GM04503 (cell line): ENCODE data around the gene CHRDL2.

Experiments used
- DNase-seq: peaks from one replicate; pipeline ENCODE4 v3.0.0-alpha.2; 2012; ENCODE audit warnings: low read depth

CHRDL2 gene

GRCh38 chr11:74748211-74749126 lies 17.2 kb upstream of the CHRDL2 start, which contains the start of gene RNF169:
Gene RNF169, plus strand, starts transcription at chr11:74748849. Its CDS starts 32 bp downstream, at chr11:74748881.
- peak; percentile 80 for DNase-seq

DNA sequence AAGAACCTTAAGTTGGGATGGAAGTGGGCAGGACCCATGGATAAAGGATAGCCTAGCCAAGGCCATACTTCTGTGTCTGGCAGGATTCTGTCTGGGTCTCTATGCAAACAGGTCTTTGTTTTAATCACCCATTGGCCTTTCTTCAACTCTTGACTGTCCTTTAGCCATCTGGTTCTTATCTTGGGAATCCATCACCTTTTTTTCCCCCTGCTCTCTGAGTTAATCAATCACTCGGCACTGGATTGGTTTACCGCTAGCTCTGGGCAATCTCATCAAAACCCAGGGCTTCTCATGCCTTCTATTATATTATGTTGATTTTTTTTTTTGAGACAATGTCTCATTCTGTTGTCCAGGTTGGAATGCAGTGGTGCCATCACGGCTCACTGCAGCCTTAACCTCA lies 15.6 kb upstream of the CHRDL2 start:
- no peak for DNase-seq

DNA sequence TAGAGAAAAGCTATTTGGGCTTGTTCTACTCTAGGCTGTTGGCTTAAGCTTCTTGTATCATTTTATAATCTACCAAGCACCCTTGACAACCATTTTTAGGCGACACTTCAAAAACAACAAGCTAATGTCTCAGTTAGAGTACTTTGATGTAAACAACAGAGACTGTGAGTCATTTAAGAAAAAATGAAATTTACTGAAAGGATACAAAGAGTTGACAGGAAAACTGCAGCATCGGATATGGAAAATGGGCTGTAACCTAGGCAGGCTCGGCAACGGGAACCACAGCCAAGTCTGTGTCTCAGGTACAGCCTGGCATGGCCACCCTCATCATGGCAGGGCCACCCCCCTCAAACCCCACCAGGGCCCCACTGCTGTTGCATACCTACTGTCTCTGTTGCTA lies 13.1 kb upstream of the CHRDL2 start:
- DNase-seq = no peak

GRCh38 chr11:74743640-74744039 lies 12.4 kb upstream of the CHRDL2 start:
- no peak for DNase-seq

DNA sequence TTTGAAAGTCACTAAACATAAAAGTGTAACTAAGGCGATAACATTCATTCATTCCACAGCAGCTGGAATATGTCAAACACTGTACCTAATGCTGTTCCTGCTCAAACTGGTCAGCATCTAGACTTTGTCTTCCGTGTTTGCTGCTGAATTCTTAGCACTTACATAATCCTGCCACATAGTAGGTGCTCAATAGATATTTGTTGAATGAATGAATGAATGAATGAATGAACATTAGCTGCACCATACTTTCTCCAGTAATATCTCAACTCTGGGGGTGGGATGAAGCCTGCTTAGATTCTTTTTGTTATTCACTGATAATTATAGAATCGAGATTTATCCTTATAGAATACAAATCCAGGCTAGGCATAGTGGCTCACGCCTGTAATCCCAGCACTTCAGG lies 10.8 kb upstream of the CHRDL2 start:
- DNase-seq = no peak

DNA sequence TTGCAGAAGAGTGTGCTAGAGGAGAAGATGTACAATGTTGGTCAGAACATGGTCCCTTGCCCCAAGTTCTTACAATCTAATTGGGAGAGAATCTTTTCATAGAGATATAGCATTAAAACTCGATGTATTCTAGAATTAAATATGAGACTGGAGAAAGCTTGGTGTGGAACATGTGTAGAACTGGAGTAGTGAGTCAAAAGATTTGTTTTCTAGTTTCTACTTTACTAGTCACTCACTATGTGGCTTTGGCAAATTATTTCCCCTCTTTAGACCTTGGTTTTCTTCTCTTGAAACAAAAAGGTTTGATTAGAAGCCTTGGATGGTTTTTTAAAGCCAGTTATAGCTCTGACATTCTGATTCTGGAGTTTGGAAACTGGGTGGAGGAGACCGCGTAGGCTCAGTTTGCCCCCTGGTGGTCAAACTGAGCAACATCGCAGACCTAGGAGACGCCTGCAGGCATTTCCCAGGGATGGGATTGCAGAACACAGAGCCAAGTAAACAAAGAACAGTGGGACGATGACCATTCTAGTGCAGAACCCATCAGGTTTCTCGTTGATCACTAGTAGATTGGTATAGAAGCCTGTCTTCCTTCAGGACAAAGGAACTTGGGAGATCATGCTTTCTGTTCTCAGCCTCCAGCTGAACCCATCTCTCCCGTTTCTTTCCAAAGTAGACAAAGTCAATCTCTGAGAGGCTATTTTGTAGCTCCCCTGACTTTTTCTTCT lies 8.5 kb upstream of the CHRDL2 start:
- DNase-seq = no peak

GRCh38 chr11:74736031-74736430 lies 4.8 kb upstream of the CHRDL2 start:
- DNase-seq = no peak

DNA sequence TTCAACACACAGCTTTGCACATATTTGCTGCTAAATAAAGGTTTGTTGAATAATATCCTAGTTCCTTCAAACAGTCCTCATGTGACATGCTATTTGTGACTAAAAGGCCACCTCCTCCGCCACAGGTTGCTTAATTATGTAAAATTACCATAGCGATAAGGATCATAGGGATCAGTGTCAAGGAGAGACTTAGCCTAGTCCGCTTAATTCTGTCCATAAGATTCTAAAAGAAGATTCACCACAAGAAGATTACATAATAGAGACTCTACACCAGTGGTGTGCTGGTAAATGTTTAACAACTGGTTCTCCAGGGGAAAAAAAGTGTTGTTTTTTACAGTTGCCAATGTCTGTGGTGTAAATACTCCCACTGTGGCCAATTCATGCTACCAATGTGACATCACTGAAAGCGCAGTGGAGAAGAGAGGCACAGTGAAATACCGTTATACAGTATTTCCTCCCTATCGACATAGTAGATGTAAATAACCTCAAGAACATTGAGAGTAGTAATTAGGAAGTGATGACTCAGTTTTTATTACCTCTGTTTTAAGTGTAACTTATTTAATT lies 4.2 kb upstream of the CHRDL2 start:
- DNase-seq = no peak

DNA sequence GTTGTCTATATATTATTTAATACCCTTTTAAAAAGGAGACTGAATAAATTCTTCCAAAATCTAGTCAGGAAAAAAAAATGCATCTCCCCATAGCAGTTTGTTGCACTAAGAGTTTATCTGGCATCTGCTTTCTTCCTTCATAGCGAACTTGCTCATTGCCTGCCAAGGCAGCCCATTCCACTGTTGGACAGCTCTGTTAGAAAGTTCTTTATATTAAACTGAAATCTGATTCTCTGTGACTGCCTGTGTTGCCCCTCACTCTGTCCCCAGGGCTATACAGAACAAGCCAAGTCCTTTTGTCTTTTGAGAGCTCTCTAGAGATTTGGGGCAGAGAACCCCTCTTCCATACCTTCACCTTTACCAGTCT lies 3.3 kb upstream of the CHRDL2 start:
- DNase-seq = no peak

DNA sequence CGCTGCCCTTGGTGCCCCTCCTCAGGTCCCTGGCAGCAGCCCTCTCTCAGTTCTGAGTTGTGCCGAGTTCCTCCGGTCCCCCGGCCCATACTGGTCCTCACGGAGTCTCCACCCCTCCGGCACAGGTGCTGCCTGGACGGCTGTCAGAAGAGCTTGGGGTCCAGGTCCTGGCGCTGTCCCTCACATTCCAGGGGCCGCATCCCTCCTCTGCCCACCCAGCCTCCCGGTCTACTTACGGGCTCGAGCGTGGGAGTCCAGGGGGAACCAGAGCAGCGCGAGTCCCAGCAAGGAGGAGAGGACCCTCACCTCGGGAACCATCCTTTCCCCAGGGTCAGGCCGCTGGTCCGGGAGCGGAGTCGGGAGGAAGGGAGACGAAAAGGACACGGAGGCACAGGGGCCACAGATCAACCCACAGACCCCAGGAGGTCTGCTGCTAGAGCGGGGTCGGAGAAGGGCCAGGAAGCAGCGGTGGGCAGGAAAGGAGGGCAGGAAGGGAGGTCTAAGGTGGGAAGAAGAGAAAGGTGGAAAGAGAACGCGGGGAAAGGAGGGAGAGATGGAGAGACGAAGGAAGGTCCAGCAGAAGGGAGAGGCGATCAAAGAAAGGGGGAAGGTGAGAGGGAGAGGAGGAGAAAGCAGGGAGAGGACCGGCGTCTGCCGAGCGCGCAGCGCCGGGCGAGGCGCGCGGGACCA lies 510 bp downstream of the CHRDL2 start:
- DNase-seq = no peak

DNA sequence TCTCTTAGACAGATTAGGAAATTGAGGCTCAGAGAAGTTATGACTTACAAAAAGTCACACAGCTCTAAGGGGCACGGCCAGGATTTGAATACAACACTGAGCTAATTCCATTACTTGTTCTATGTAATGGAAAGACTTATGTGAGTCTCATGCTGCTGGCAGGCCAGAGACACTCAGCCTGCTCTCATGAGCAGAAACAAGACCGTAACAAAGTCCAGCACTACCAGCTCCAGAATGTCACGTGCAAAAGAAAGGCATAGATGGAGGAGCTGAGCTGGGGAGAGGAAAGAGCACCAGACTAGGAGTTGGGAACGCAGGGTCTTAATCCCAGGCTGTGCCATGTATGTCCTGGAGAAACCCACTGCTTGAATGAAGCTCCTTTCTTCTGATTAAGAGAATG lies 1.8 kb downstream of the CHRDL2 start:
- DNase-seq = no peak

DNA sequence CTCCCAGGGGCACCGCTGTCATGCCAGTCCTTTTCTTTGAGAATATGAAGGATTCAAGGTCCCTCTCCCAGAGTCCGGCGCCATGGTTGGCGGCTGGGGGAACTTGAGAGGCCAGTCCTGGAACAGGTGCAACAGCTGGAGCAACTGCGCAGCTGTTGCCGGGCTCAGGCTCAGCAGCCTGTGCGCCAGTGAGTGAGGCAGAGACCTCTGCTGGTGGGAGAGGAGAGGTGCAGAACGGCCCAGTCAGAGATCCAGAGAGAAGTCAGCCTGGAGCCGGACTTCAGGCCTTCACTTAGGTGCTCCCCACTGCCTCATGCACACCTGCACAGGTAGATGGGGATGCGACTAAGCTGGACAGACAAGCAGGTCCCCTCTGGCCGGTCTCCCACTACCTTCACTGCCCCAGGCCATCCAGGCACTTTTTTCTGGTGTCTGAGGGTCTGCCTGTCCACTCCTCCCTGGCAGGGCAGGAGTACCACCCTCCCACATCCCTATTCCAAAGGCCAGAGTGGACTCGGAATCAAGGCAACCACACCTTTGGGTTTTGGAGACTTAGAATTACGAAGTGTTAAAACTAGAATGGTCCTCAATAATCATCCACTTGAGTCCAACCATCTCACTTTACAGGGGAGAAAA lies 4.6 kb downstream of the CHRDL2 start:
- DNase-seq = no peak

GRCh38 chr11:74725701-74726100 lies 5.5 kb downstream of the CHRDL2 start:
- no peak for DNase-seq

- DNase-seq = no peak
Observed at GRCh38 chr11:74723511-74723910, 7.7 kb downstream of the CHRDL2 start.

GRCh38 chr11:74721479-74721835 lies 9.8 kb downstream of the CHRDL2 start:
- no peak for DNase-seq

- DNase-seq = no peak
Observed at GRCh38 chr11:74720596-74721478, 10.4 kb downstream of the CHRDL2 start.

GRCh38 chr11:74719011-74719410 lies 12.2 kb downstream of the CHRDL2 start:
- no peak for DNase-seq

GRCh38 chr11:74717221-74717969 lies 13.8 kb downstream of the CHRDL2 start:
- DNase-seq = no peak

- DNase-seq = no peak
Observed at GRCh38 chr11:74714904-74715303, 16.3 kb downstream of the CHRDL2 start.

DNA sequence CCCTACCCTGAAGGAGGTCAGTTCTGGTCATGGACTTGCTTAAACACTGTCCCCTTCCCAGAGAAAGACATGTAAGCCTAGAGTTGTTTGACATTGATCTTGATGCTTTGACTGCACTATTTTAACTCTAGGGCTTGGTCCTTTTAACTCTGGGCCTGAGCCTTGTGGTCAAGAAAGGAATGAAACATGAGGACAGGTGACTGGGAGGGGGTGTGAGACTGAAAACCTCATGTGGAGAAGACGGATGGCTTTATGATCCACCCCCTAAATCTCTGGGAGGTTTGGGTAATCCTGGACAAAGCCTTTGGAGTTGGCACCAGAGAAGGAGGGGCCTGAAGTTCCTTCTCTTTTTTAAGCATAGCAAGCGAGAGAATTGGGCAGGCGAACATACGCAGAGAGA lies 17.5 kb downstream of the CHRDL2 start:
- no peak for DNase-seq
